Transverse colon (tissue), 3 donors: Measurements from ENCODE around the gene EFCAB9.

Experiments
- POLR2A ChIP-seq: fragments of 450-650 bp; IDR thresholded peaks from one replicate; pipeline ENCODE4 v1.6.1; 2016; ENCODE audit warnings: antibody characterized with exemption, mild to moderate bottlenecking, moderate library complexity
- TF ChIP-seq, protein P1 (sequence below), 5 experiments: fragments of 200-600 bp in 3 of 5; fragments of 450-650 bp in 2 of 5; sonication (generic) in 3 of 5; IDR thresholded peaks; 1 replicate in 2 of 5; 2 replicates in 3 of 5; pipeline ENCODE4 v1.5.1; 2016 to 2017; ENCODE audit warnings: antibody characterized with exemption in 5 of 5, inconsistent platforms in 3 of 5, mild to moderate bottlenecking in 2 of 5, moderate library complexity in 1 of 5

GRCh38 chr5:172199446-172199845, 5.5 kb downstream of the EFCAB9 start:
- TF ChIP-seq, protein P1, sequence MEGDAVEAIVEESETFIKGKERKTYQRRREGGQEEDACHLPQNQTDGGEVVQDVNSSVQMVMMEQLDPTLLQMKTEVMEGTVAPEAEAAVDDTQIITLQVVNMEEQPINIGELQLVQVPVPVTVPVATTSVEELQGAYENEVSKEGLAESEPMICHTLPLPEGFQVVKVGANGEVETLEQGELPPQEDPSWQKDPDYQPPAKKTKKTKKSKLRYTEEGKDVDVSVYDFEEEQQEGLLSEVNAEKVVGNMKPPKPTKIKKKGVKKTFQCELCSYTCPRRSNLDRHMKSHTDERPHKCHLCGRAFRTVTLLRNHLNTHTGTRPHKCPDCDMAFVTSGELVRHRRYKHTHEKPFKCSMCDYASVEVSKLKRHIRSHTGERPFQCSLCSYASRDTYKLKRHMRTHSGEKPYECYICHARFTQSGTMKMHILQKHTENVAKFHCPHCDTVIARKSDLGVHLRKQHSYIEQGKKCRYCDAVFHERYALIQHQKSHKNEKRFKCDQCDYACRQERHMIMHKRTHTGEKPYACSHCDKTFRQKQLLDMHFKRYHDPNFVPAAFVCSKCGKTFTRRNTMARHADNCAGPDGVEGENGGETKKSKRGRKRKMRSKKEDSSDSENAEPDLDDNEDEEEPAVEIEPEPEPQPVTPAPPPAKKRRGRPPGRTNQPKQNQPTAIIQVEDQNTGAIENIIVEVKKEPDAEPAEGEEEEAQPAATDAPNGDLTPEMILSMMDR (IDR thresholded peaks at IDR 0.05) = no peak
- TF ChIP-seq POLR2A = no peak
